ENCODE results near the gene DCST1. TPM values are rescaled to one million over a fixed set of nuclear protein-coding genes. Genes with fewer than 3 reads are reported as not detected.
"Not testable (repeated sequence)": the region's sequence is repeated elsewhere in the genome, so short reads cannot be mapped to it uniquely, and the experiment has no call there.

DCST1 gene
- total RNA-seq, 1 experiment from 2014 or later, result 0.17 TPM

- H3K36me3 Mint-ChIP-seq (ENCODE audit: insufficient read depth, unreplicated experiment), result peaks cover 43% of the 10 kb centered on the region
- BruUV-seq (replicated peaks), result no TSS peak
- no peak overlapping the region for H3K27ac Mint-ChIP-seq (ENCODE audit: unreplicated experiment)
- CTCF ChIA-PET, result interaction anchor here (0.5 to 2.2 kb wide), 9 partner anchors 11 to 728 kb away, joined by 3 to 13 read pairs (median 4); partner anchors contain the start of gene FLAD1
- H3K4me1 Mint-ChIP-seq (ENCODE audit: low read depth, unreplicated experiment), result peaks cover 22% of the 10 kb centered on the region
- H3K27me3 Mint-ChIP-seq (ENCODE audit: unreplicated experiment), result no peaks in the 10 kb centered on the region
- DNase-seq, result no peak
- intact Hi-C loops (cut with micrococcal nuclease; ENCODE audit: unreplicated experiment), result no loop called here
- H3K9me3 Mint-ChIP-seq (ENCODE audit: low read depth, unreplicated experiment), result no peaks in the 10 kb centered on the region
- no peak overlapping the region for H3K4me3 Mint-ChIP-seq (ENCODE audit: low read depth, unreplicated experiment)
- no peak for TF ChIP-seq CTCF (IDR thresholded peaks at IDR 0.05; ENCODE audit: unreplicated experiment)
Measured at GRCh38 chr1:154994269-154994587, 39.4 kb upstream of the DCST1 start.

- TF ChIP-seq CTCF (IDR thresholded peaks at IDR 0.05; ENCODE audit: unreplicated experiment), result no peak
- H3K27me3 Mint-ChIP-seq (ENCODE audit: unreplicated experiment), result no peaks in the 10 kb centered on the region
- H3K27ac Mint-ChIP-seq (ENCODE audit: unreplicated experiment), result no peak overlapping the region
- H3K9me3 Mint-ChIP-seq (ENCODE audit: low read depth, unreplicated experiment), result no peaks in the 10 kb centered on the region
- H3K4me1 Mint-ChIP-seq (ENCODE audit: low read depth, unreplicated experiment), result peaks cover 25% of the 10 kb centered on the region
- no peak for DNase-seq
- H3K4me3 Mint-ChIP-seq (ENCODE audit: low read depth, unreplicated experiment), result no peak overlapping the region
- peaks cover 44% of the 10 kb centered on the region for H3K36me3 Mint-ChIP-seq (ENCODE audit: insufficient read depth, unreplicated experiment)
- BruUV-seq (replicated peaks), result no TSS peak
- CTCF ChIA-PET, result interaction anchor here (0.5 to 2.2 kb wide), 6 partner anchors 11 to 729 kb away, joined by 3 to 7 read pairs (median 5); partner anchors contain the start of gene FLAD1
- intact Hi-C loops (cut with micrococcal nuclease; ENCODE audit: unreplicated experiment), result no loop called here
Measured at GRCh38 chr1:154994591-154994990, 39.0 kb upstream of the DCST1 start.

GRCh38 chr1:154995301-154995983 is 38.2 kb upstream of the DCST1 start:
- H3K4me3 Mint-ChIP-seq (ENCODE audit: low read depth, unreplicated experiment); H3K27ac Mint-ChIP-seq (ENCODE audit: unreplicated experiment); BruUV-seq (replicated peaks); H3K27me3 Mint-ChIP-seq (ENCODE audit: unreplicated experiment); H3K9me3 Mint-ChIP-seq (ENCODE audit: low read depth, unreplicated experiment); intact Hi-C loops (cut with micrococcal nuclease; ENCODE audit: unreplicated experiment): not testable (repeated sequence)
- Mint-ChIP-seq H3K36me3 (ENCODE audit: insufficient read depth, unreplicated experiment) (peaks cover 49% of the 10 kb centered on the region), H3K4me1 (ENCODE audit: low read depth, unreplicated experiment) (peaks cover 34% of the 10 kb centered on the region)
- peak; percentile 73 for DNase-seq
- CTCF ChIA-PET, result interaction anchor here (0.7 to 1.2 kb wide), 6 partner anchors 22 to 515 kb away, joined by 3 to 6 read pairs (median 4); no protein-coding TSS in a partner anchor
- TF ChIP-seq CTCF (IDR thresholded peaks at IDR 0.05; ENCODE audit: unreplicated experiment), result peak; percentile 36

- CTCF ChIA-PET, result interaction anchor here (0.6 to 2.3 kb wide), 5 partner anchors 10 to 170 kb away, joined by 3 to 6 read pairs (median 3); partner anchors contain the start of gene PBXIP1
- peaks cover 35% of the 10 kb centered on the region for H3K4me1 Mint-ChIP-seq (ENCODE audit: low read depth, unreplicated experiment)
- H3K4me3 Mint-ChIP-seq (ENCODE audit: low read depth, unreplicated experiment), result no peak overlapping the region
- no peaks in the 10 kb centered on the region for H3K27me3 Mint-ChIP-seq (ENCODE audit: unreplicated experiment)
- H3K9me3 Mint-ChIP-seq (ENCODE audit: low read depth, unreplicated experiment), result no peaks in the 10 kb centered on the region
- no TSS peak for BruUV-seq (replicated peaks)
- peaks cover 63% of the 10 kb centered on the region for H3K36me3 Mint-ChIP-seq (ENCODE audit: insufficient read depth, unreplicated experiment)
- H3K27ac Mint-ChIP-seq (ENCODE audit: unreplicated experiment), result no peak overlapping the region
- intact Hi-C loops (cut with micrococcal nuclease; ENCODE audit: unreplicated experiment), result no loop called here
- TF ChIP-seq CTCF (IDR thresholded peaks at IDR 0.05; ENCODE audit: unreplicated experiment), result no peak
- DNase-seq, result no peak
Measured at GRCh38 chr1:154996966-154997701, 36.5 kb upstream of the DCST1 start.
